ENCODE data around the gene CAPZB. TPM values are rescaled to one million over a fixed set of nuclear protein-coding genes. Genes with fewer than 3 reads are reported as not detected.

Gene CAPZB
- total RNA-seq, 1 donor from 2014 or later, result 264 TPM

GRCh38 chr1:19401535-19401889, 83.8 kb downstream of the CAPZB start:
- DNase-seq (ENCODE audit: extremely low spot score, unreplicated experiment), result no peak
- H3K9me3 Mint-ChIP-seq, result no peaks in the 10 kb centered on the region
- H3K27ac Mint-ChIP-seq, result no peak overlapping the region
- peak overlapping the region; percentile 38 for H3K4me3 Mint-ChIP-seq
- H3K4me1 Mint-ChIP-seq (ENCODE audit: unreplicated experiment), result peaks cover 41% of the 10 kb centered on the region
- H3K27me3 Mint-ChIP-seq, result no peaks in the 10 kb centered on the region
- peaks cover 6% of the 10 kb centered on the region for H3K36me3 Mint-ChIP-seq
- no peak for TF ChIP-seq CTCF (conservative IDR thresholded peaks at IDR 0.05)

- peaks cover 39% of the 10 kb centered on the region for H3K4me1 Mint-ChIP-seq (ENCODE audit: unreplicated experiment)
- no peak for DNase-seq (ENCODE audit: extremely low spot score, unreplicated experiment)
- no peaks in the 10 kb centered on the region for H3K9me3 Mint-ChIP-seq
- H3K27me3 Mint-ChIP-seq, result no peaks in the 10 kb centered on the region
- peaks cover 6% of the 10 kb centered on the region for H3K36me3 Mint-ChIP-seq
- TF ChIP-seq CTCF (conservative IDR thresholded peaks at IDR 0.05), result no peak
- peak overlapping the region; percentile 38 for H3K4me3 Mint-ChIP-seq
- H3K27ac Mint-ChIP-seq, result peak overlapping the region; percentile 16
Measured at GRCh38 chr1:19400875-19401534, 84.3 kb downstream of the CAPZB start.

- TF ChIP-seq CTCF (conservative IDR thresholded peaks at IDR 0.05), result no peak
- Mint-ChIP-seq H3K27me3 (no peaks in the 10 kb centered on the region), H3K36me3 (peaks cover 9% of the 10 kb centered on the region), H3K4me3 (no peak overlapping the region), H3K9me3 (no peaks in the 10 kb centered on the region), H3K27ac (no peak overlapping the region), H3K4me1 (ENCODE audit: unreplicated experiment) (peaks cover 39% of the 10 kb centered on the region)
- no peak for DNase-seq (ENCODE audit: extremely low spot score, unreplicated experiment)
Measured at GRCh38 chr1:19400192-19400611, 85.1 kb downstream of the CAPZB start.

GRCh38 chr1:19398309-19398760, 87.0 kb downstream of the CAPZB start:
- Mint-ChIP-seq H3K4me3 (no peak overlapping the region), H3K9me3 (no peaks in the 10 kb centered on the region), H3K27ac (peak overlapping the region; percentile 63), H3K36me3 (peaks cover 11% of the 10 kb centered on the region), H3K4me1 (ENCODE audit: unreplicated experiment) (peaks cover 40% of the 10 kb centered on the region), H3K27me3 (no peaks in the 10 kb centered on the region)
- TF ChIP-seq CTCF (conservative IDR thresholded peaks at IDR 0.05), result no peak
- no peak for DNase-seq (ENCODE audit: extremely low spot score, unreplicated experiment)

DNA sequence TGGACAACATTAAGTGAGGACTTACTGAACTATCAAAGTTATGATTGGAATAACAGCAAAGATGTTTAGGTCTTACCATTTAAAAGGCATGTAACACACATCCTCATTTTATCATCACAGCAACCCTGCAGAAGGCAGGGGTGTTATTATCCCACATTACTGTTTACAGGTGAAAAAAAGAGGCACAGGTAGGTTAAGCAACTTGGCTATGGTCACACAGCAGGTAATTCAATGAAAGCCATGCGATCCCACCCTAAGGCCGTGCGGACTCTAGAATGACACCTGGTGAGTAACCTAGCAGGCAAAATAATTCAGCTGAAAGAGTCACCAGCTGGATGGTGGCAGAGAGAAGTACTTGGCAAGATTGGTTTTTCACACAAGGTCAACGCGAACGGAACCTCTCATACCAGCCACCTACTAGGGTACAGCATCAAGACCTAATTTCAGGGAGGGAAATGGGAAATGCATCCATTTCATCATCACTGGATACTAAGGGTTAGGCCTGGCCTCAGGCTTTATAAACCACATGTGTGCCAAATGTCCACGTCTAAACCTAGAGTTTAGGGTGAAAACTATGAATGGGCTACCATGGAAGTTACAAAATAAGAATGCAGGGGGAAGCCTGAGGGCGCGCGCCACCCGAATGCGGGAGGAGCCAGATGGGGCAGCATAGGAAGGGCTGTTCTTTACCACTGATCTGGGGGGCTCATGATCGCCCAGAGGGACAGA, 88.0 kb downstream of the CAPZB start:
- H3K27ac Mint-ChIP-seq, result no peak overlapping the region
- no peak for TF ChIP-seq CTCF (conservative IDR thresholded peaks at IDR 0.05)
- no peak for DNase-seq (ENCODE audit: extremely low spot score, unreplicated experiment)
- peaks cover 11% of the 10 kb centered on the region for H3K36me3 Mint-ChIP-seq
- H3K27me3 Mint-ChIP-seq, result no peaks in the 10 kb centered on the region
- H3K9me3 Mint-ChIP-seq, result no peaks in the 10 kb centered on the region
- H3K4me3 Mint-ChIP-seq, result no peak overlapping the region
- H3K4me1 Mint-ChIP-seq (ENCODE audit: unreplicated experiment), result peaks cover 36% of the 10 kb centered on the region
